Adrenal gland (tissue), 12 donors: ENCODE measurements around the gene CEP250. TPM values are rescaled to one million over a fixed set of nuclear protein-coding genes. Genes with fewer than 3 reads are reported as not detected.

Source experiments
- DNase-seq, 7 donors: peaks; one replicate each; pipeline ENCODE4 v3.0.0-alpha.2; 2019 to 2020
- H3K27ac ChIP-seq, 5 donors: fragments of 200-600 bp; sonication (generic) in 4 of 5; 1 replicate in 3 of 5; 2 replicates in 2 of 5; pipeline versions ENCODE4 v1.5.1 to v1.8.0; 2016 to 2020; ENCODE audit warnings: mild to moderate bottlenecking in 1 of 5
- H3K27me3 ChIP-seq: fragments of 200-600 bp; 2 replicates; pipeline ENCODE4 v1.8.0; 2021
- H3K36me3 ChIP-seq, 2 donors: fragments of 200-600 bp; replicated peaks in 1 of 2; 1 replicate in 1 of 2; 2 replicates in 1 of 2; pipeline versions ENCODE4 v1.5.1 to v1.8.0; 2018 to 2022
- H3K4me1 ChIP-seq, 2 donors: fragments of 200-600 bp; replicated peaks in 1 of 2; 1 replicate in 1 of 2; 2 replicates in 1 of 2; pipeline versions ENCODE4 v1.5.1 to v1.8.0; 2018 to 2021
- H3K4me3 ChIP-seq, 4 donors: fragments of 200-600 bp; sonication (generic) in 3 of 4; one replicate each; pipeline ENCODE4 v1.5.1; 2016 to 2018
- H3K9me3 ChIP-seq, 3 donors: fragments of 200-600 bp; sonication (generic) in 1 of 3; replicated peaks in 1 of 3; 1 replicate in 2 of 3; 2 replicates in 1 of 3; pipeline versions ENCODE4 v1.5.1 to v1.8.0; 2016 to 2021
- CTCF ChIP-seq, 6 experiments: fragments of 450-650 bp in 4 of 6; fragments of 200-600 bp in 2 of 6; sonication (generic) in 1 of 6; IDR thresholded peaks; 1 replicate in 5 of 6; 2 replicates in 1 of 6; pipeline versions ENCODE4 v1.5.1 to v1.8.0; 2016 to 2021; ENCODE audit warnings: antibody characterized with exemption in 6 of 6, mild to moderate bottlenecking in 2 of 6, moderate library complexity in 1 of 6
- POLR2A ChIP-seq, 2 donors: fragments of 450-650 bp; IDR thresholded peaks; one replicate each; pipeline ENCODE4 v1.6.1; 2017; ENCODE audit warnings: antibody characterized with exemption in 2 of 2, mild to moderate bottlenecking in 2 of 2, moderate library complexity in 1 of 2
- WGBS, 4 donors: extraction: QIAGEN DNeasy Blood & Tissue Kit in 2 of 4; methylation state at CpG; one replicate each; pipeline versions ENCODE4 v1.1.5 to v1.1.7; 2013 to 2017; 5-methylcytosine and 5-hydroxymethylcytosine counted together
- intact Hi-C, 2 donors: fragments of 100-400 bp; cut with DNase I; formaldehyde crosslinking; loops; one replicate each; pipeline versions ENCODE4 v1.14.1 to v1.15.0; 2022 to 2023
- polyA plus RNA-seq, 3 donors: library from polyadenylated mRNA; stranded (reverse); fragments of 200-250 nt in 2 of 3; fragments of 350-450 nt in 1 of 3; fragmentation: Illumina TruSeq in 1 of 3; extraction: RNeasy Lipid Tissue Mini Kit (QIAGEN cat#74804) in 1 of 3; gene quantifications; one replicate each; pipeline ENCODE4 v1.2.3, GENCODE V29; 2013 to 2014
- total RNA-seq, 9 donors: library from RNA; depleted of rRNA in 4 of 9; stranded (reverse); fragments of >200 nt in 4 of 9; fragments of 120-200 nt in 1 of 9; fragmentation: NEBNext Ultra II Directional in 1 of 9; extraction: Animal tissue kit (Norgen Biotek cat#: 25700) in 1 of 9; gene quantifications; one replicate each; pipeline versions ENCODE4 v1.1.0 to v1.2.4, GENCODE V29; 2013 to 2023
- donor health status: healthy with polysubstance abuse.
- donor health status: Bipolar disorder and iron deficiency.
- donor health status: DM: yes; HTN: yes; CAD: no.
- donor health status: DM: no; HTN: no; CAD: no.
- donor health status: DM: no; HTN: no; CAD: no.
- donor health status: DM: yes; HTN: yes; CAD: no.

CEP250 gene
- total and polyA plus RNA-seq, 12 donors = 12.6 to 49.8 (median 26.0) TPM

GRCh38 chr20:35539756-35540212 is 84.4 kb downstream of the CEP250 start:
- H3K4me1 ChIP-seq = peaks cover 0 to 16% of the 10 kb centered on the region in 2 donors
- no peaks in the 10 kb centered on the region for H3K9me3 ChIP-seq
- intact Hi-C loops = no loop called here
- peaks cover 0 to 12% of the 10 kb centered on the region in 2 donors for H3K36me3 ChIP-seq
- H3K4me3 ChIP-seq = no peak overlapping the region
- no peaks in the 10 kb centered on the region for H3K27me3 ChIP-seq
- no peak overlapping the region for H3K27ac ChIP-seq
- peak in 2 of 7 donors; percentile 24 to 66 for DNase-seq
- TF ChIP-seq POLR2A (IDR thresholded peaks at IDR 0.05) (no peak), CTCF (IDR thresholded peaks at IDR 0.05) (no peak)
- WGBS, 4 donors = 56 to 66% (median 63%) methylated on average over 11 of the region's 11 CpGs

- WGBS, 4 donors = 29 to 37% (median 34%) methylated on average over 12 to 13 of the region's 13 CpGs
- H3K4me1 ChIP-seq = peaks cover 0 to 16% of the 10 kb centered on the region in 2 donors
- TF ChIP-seq CTCF (IDR thresholded peaks at IDR 0.05) (no peak), POLR2A (IDR thresholded peaks at IDR 0.05) (no peak)
- peaks cover 0 to 12% of the 10 kb centered on the region in 2 donors for H3K36me3 ChIP-seq
- H3K27ac ChIP-seq = no peak overlapping the region
- no peaks in the 10 kb centered on the region for H3K27me3 ChIP-seq
- H3K4me3 ChIP-seq = peak overlapping the region in 1 of 4 donors; percentile 93
- DNase-seq = no peak
- H3K9me3 ChIP-seq = no peaks in the 10 kb centered on the region
- intact Hi-C loops = no loop called here
These were observed 85.9 kb downstream of the CEP250 start for GRCh38 chr20:35541118-35541782.

- Histone ChIP-seq H3K27me3 (no peaks in the 10 kb centered on the region), H3K9me3 (no peaks in the 10 kb centered on the region), H3K4me3 (peak within 1 kb of the TSS; percentile 13 to 93 (median 88)), H3K4me1 (peaks cover 0 to 16% of the 10 kb centered on the region in 2 donors), H3K27ac (peak within 1 kb of the TSS in 3 of 5 donors; percentile 61 to 89 (median 69)), H3K36me3 (peaks cover 0 to 14% of the 10 kb centered on the region in 2 donors)
- TF ChIP-seq POLR2A (IDR thresholded peaks at IDR 0.05) = peak in 1 of 2 donors; percentile 29
- TF ChIP-seq CTCF (IDR thresholded peaks at IDR 0.05) = peak in 1 of 6 experiments; percentile 9
- intact Hi-C loops = no loop called here
- DNase-seq = peak; percentile 97 to 98 (median 98)
- WGBS, 4 donors = 4 to 10% (median 4%) methylated on average over 15 to 57 of the region's 57 CpGs
These were observed 86.6 kb downstream of the CEP250 start, which contains the start of gene ERGIC3 for GRCh38 chr20:35541783-35542662. TSS of gene ERGIC3 (plus strand) at chr20:35542078. CDS start at chr20:35542098, 20 bp downstream.

GRCh38 chr20:35542990-35543389 is 87.6 kb downstream of the CEP250 start:
- no peak for DNase-seq
- Histone ChIP-seq H3K27me3 (no peaks in the 10 kb centered on the region), H3K4me3 (peak overlapping the region in 1 of 4 donors; percentile 93), H3K27ac (no peak overlapping the region), H3K36me3 (peaks cover 0 to 24% of the 10 kb centered on the region in 2 donors), H3K9me3 (no peaks in the 10 kb centered on the region), H3K4me1 (peaks cover 0 to 16% of the 10 kb centered on the region in 2 donors)
- intact Hi-C loops = no loop called here
- TF ChIP-seq CTCF (IDR thresholded peaks at IDR 0.05) (no peak), POLR2A (IDR thresholded peaks at IDR 0.05) (no peak)
- 75 to 100% (median 96%) methylated on average over 1 of the region's 1 CpG for WGBS, 4 donors
